MM.1S (cell line): ENCODE results near the gene KCNMA1.

Experiments
- CTCF ChIP-seq: fragments of 300-600 bp; sonication (generic); IDR thresholded peaks from 2 replicates; pipeline ENCODE4 v1.5.1; 2016; ENCODE audit warnings: antibody characterized with exemption, low read length, mixed read lengths
- EZH2 ChIP-seq: fragments of 300-600 bp; sonication (generic); optimal IDR thresholded peaks from 2 replicates; pipeline ENCODE3; 2017; ENCODE audit warnings: low read depth, mild to moderate bottlenecking, antibody characterized with exemption, low read length, mixed read lengths
- EZH2phosphoT487 ChIP-seq: fragments of 300-600 bp; sonication (generic); IDR thresholded peaks from 2 replicates; pipeline ENCODE4 v1.6.1; 2018; ENCODE audit warnings: antibody characterized with exemption, low read length

GRCh38 chr10:77188521-77188920, 449.1 kb downstream of the KCNMA1 start:
- TF ChIP-seq EZH2 = no peak
- no peak for TF ChIP-seq CTCF
- no peak for TF ChIP-seq EZH2phosphoT487
